Type B pancreatic cell (in vitro differentiated cells): ENCODE data around the gene RBKS. TPM values are rescaled to one million over a fixed set of nuclear protein-coding genes. Genes with fewer than 3 reads are reported as not detected.
"Not testable (repeated sequence)": the region's sequence is repeated elsewhere in the genome, so short reads cannot be mapped to it uniquely, and the experiment has no call there.

ENCODE experiments used
- DNase-seq: peaks from one replicate; pipeline ENCODE4 v3.0.0; 2021; ENCODE audit warnings: mixed read lengths; ENCODE audit not compliant: unreplicated experiment; ENCODE audit errors: extremely low spot score
- H3K27ac Mint-ChIP-seq: 2 replicates; pipeline ENCODE4 v1.8.0; 2021; ENCODE audit warnings: mild to moderate bottlenecking, mixed read lengths
- H3K27me3 Mint-ChIP-seq: 2 replicates; pipeline ENCODE4 v1.8.0; 2021; ENCODE audit warnings: mixed read lengths
- H3K36me3 Mint-ChIP-seq: 2 replicates; pipeline ENCODE4 v1.8.0; 2021; ENCODE audit warnings: mixed read lengths
- H3K4me1 Mint-ChIP-seq: one replicate; pipeline ENCODE4 v1.8.0; 2021; ENCODE audit warnings: mixed read lengths; ENCODE audit not compliant: unreplicated experiment
- H3K4me3 Mint-ChIP-seq: 2 replicates; pipeline ENCODE4 v1.8.0; 2021; ENCODE audit warnings: mild to moderate bottlenecking, mixed read lengths
- H3K9me3 Mint-ChIP-seq: 2 replicates; pipeline ENCODE4 v1.8.0; 2021; ENCODE audit warnings: mixed read lengths
- CTCF ChIP-seq: fragments of 200-600 bp; sonication (generic); conservative IDR thresholded peaks from 2 replicates; pipeline ENCODE4 v1.5.0; 2021; ENCODE audit warnings: antibody characterized with exemption, mild to moderate bottlenecking
- total RNA-seq: library from RNA; stranded (reverse); gene quantifications from 2 replicates; pipeline ENCODE4 v1.2.1, GENCODE V29; 2021; ENCODE audit warnings: low replicate concordance

Gene RBKS
- total RNA-seq, 1 donor from 2014 or later, result 2.6 TPM

- TF ChIP-seq CTCF, result no peak
- Mint-ChIP-seq H3K4me1 (peaks cover 23% of the 10 kb centered on the region), H3K36me3 (peaks cover 9% of the 10 kb centered on the region), H3K4me3 (peak within 1 kb of the TSS; percentile 100), H3K27ac (peak within 1 kb of the TSS; percentile 98), H3K9me3 (no peaks in the 10 kb centered on the region), H3K27me3 (peaks cover 5% of the 10 kb centered on the region)
- DNase-seq, result peak; percentile 92
These were observed 118.4 kb downstream of the RBKS start, which contains the start of gene MRPL33 for GRCh38 chr2:27771548-27772335. Gene MRPL33 (plus strand): TSS chr2:27771719. CDS start chr2:27771778, 59 bp downstream.

- Mint-ChIP-seq H3K27me3 (peaks cover 5% of the 10 kb centered on the region), H3K4me1 (peaks cover 23% of the 10 kb centered on the region), H3K4me3 (peak overlapping the region; percentile 100), H3K36me3 (peaks cover 7% of the 10 kb centered on the region), H3K9me3 (no peaks in the 10 kb centered on the region), H3K27ac (peak overlapping the region; percentile 98)
- no peak for DNase-seq
- no peak for TF ChIP-seq CTCF
These were observed 119.0 kb downstream of the RBKS start for GRCh38 chr2:27771202-27771547.

GRCh38 chr2:27766287-27766661, 123.9 kb downstream of the RBKS start:
- TF ChIP-seq CTCF, result no peak
- peak overlapping the region; percentile 37 for H3K4me3 Mint-ChIP-seq
- DNase-seq, result no peak
- peaks cover 5% of the 10 kb centered on the region for H3K27me3 Mint-ChIP-seq
- H3K36me3 Mint-ChIP-seq, result no peaks in the 10 kb centered on the region
- H3K27ac Mint-ChIP-seq, result peak overlapping the region; percentile 84
- no peaks in the 10 kb centered on the region for H3K9me3 Mint-ChIP-seq
- H3K4me1 Mint-ChIP-seq, result no peaks in the 10 kb centered on the region

- Mint-ChIP-seq H3K9me3 (no peaks in the 10 kb centered on the region), H3K36me3 (no peaks in the 10 kb centered on the region), H3K27ac (peak overlapping the region; percentile 84), H3K4me1 (no peaks in the 10 kb centered on the region), H3K4me3 (peak overlapping the region; percentile 37), H3K27me3 (peaks cover 5% of the 10 kb centered on the region)
- TF ChIP-seq CTCF, result no peak
- DNase-seq, result no peak
These were observed 124.4 kb downstream of the RBKS start for GRCh38 chr2:27765621-27766286.

- not testable (repeated sequence) for H3K4me1 Mint-ChIP-seq, H3K36me3 Mint-ChIP-seq, DNase-seq, H3K27ac Mint-ChIP-seq, H3K9me3 Mint-ChIP-seq, H3K4me3 Mint-ChIP-seq, H3K27me3 Mint-ChIP-seq
These were observed 125.7 kb downstream of the RBKS start for GRCh38 chr2:27764526-27764925.

GRCh38 chr2:27763907-27764267, 126.3 kb downstream of the RBKS start:
- peaks cover 5% of the 10 kb centered on the region for H3K27me3 Mint-ChIP-seq
- no peaks in the 10 kb centered on the region for H3K36me3 Mint-ChIP-seq
- no peaks in the 10 kb centered on the region for H3K4me1 Mint-ChIP-seq
- no peaks in the 10 kb centered on the region for H3K9me3 Mint-ChIP-seq
- no peak for TF ChIP-seq CTCF
- DNase-seq, result no peak
- H3K27ac Mint-ChIP-seq, result peak overlapping the region; percentile 57
- peak overlapping the region; percentile 10 for H3K4me3 Mint-ChIP-seq
